Esophagus (tissue), 2 donors: Measurements from ENCODE around the gene SLC3A2. TPM values are rescaled to one million over a fixed set of nuclear protein-coding genes. Genes with fewer than 3 reads are reported as not detected.
"Not testable (repeated sequence)": the region's sequence is repeated elsewhere in the genome, so short reads cannot be mapped to it uniquely, and the experiment has no call there.

Experiments used
- H3K27ac ChIP-seq, 2 donors: one replicate each; pipeline ENCODE4 v1.5.1; 2013; ENCODE audit warnings: low read depth in 2 of 2, mild to moderate bottlenecking in 2 of 2, inconsistent platforms in 1 of 2, low read length in 1 of 2, moderate library complexity in 1 of 2
- H3K27me3 ChIP-seq, 2 donors: one replicate each; pipeline ENCODE4 v1.6.1; 2013; ENCODE audit warnings: low read length in 2 of 2, control low read depth in 1 of 2, mild to moderate bottlenecking in 1 of 2; ENCODE audit not compliant: insufficient read depth in 2 of 2, control insufficient read depth in 1 of 2
- H3K36me3 ChIP-seq, 2 donors: one replicate each; pipeline ENCODE4 v1.6.1; 2013; ENCODE audit warnings: low read length in 1 of 2; ENCODE audit not compliant: control insufficient read depth in 2 of 2, insufficient read depth in 2 of 2
- H3K4me1 ChIP-seq, 2 donors: one replicate each; pipeline ENCODE4 v1.6.1; 2013; ENCODE audit warnings: low read length in 1 of 2; ENCODE audit not compliant: control insufficient read depth in 2 of 2, insufficient read depth in 2 of 2
- H3K4me3 ChIP-seq, 2 donors: one replicate each; pipeline ENCODE4 v1.5.1; 2013; ENCODE audit warnings: low read length in 2 of 2, mild to moderate bottlenecking in 2 of 2, low read depth in 1 of 2, moderate library complexity in 1 of 2
- H3K9me3 ChIP-seq, 2 donors: one replicate each; pipeline ENCODE4 v1.6.1; 2013; ENCODE audit warnings: mild to moderate bottlenecking in 2 of 2, low read depth in 1 of 2, low read length in 1 of 2, moderate library complexity in 1 of 2; ENCODE audit not compliant: control insufficient read depth in 2 of 2, insufficient read depth in 1 of 2
- WGBS, 2 donors: extraction: QIAGEN DNeasy Blood & Tissue Kit; methylation state at CpG; one replicate each; pipeline ENCODE4 v1.1.7; 2013; 5-methylcytosine and 5-hydroxymethylcytosine counted together
- polyA plus RNA-seq, 2 donors: library from polyadenylated mRNA; stranded (reverse); fragments of 200-250 nt; gene quantifications; one replicate each; pipeline ENCODE4 v1.2.3, GENCODE V29; 2013
- donor health status: healthy with polysubstance abuse.
- donor health status: Bipolar disorder and iron deficiency.

Gene SLC3A2
- polyA plus RNA-seq, 2 donors = 90.5 to 146 TPM

- H3K9me3 ChIP-seq = no peaks in the 10 kb centered on the region
- peak overlapping the region; percentile 99 for H3K27ac ChIP-seq
- peaks cover 0 to 3% of the 10 kb centered on the region in 2 donors for H3K4me1 ChIP-seq
- H3K4me3 ChIP-seq = peak overlapping the region; percentile 54 to 97
- H3K36me3 ChIP-seq = no peaks in the 10 kb centered on the region
- WGBS, 2 donors = 0% methylated on average over 33 of the region's 33 CpGs
- no peaks in the 10 kb centered on the region for H3K27me3 ChIP-seq
Measured at GRCh38 chr11:62841361-62842170, 39.1 kb upstream of the SLC3A2 start.

- Histone ChIP-seq H3K27me3 (no peaks in the 10 kb centered on the region), H3K27ac (peak overlapping the region; percentile 92 to 98), H3K4me1 (peaks cover 0 to 3% of the 10 kb centered on the region in 2 donors), H3K9me3 (no peaks in the 10 kb centered on the region), H3K36me3 (no peaks in the 10 kb centered on the region), H3K4me3 (peak overlapping the region; percentile 54 to 58)
- WGBS, 2 donors = 5 to 11% methylated on average over 30 of the region's 30 CpGs
Measured at GRCh38 chr11:62842171-62842741, 38.4 kb upstream of the SLC3A2 start.

- not testable (repeated sequence) for H3K36me3 ChIP-seq, H3K4me1 ChIP-seq, H3K9me3 ChIP-seq, H3K27me3 ChIP-seq, H3K4me3 ChIP-seq
- H3K27ac ChIP-seq = peak overlapping the region; percentile 92 to 98
- WGBS, 2 donors = 68 to 71% methylated on average over 9 of the region's 9 CpGs
Measured at GRCh38 chr11:62842891-62843290, 37.8 kb upstream of the SLC3A2 start.

GRCh38 chr11:62843466-62843865 lies 37.2 kb upstream of the SLC3A2 start:
- H3K4me3 ChIP-seq = no peak overlapping the region
- H3K4me1 ChIP-seq = peaks cover 0 to 3% of the 10 kb centered on the region in 2 donors
- no peaks in the 10 kb centered on the region for H3K9me3 ChIP-seq
- no peaks in the 10 kb centered on the region for H3K27me3 ChIP-seq
- H3K36me3 ChIP-seq = no peaks in the 10 kb centered on the region
- 91 to 94% methylated on average over 3 of the region's 3 CpGs for WGBS, 2 donors
- H3K27ac ChIP-seq = no peak overlapping the region

GRCh38 chr11:62844154-62844553 lies 36.5 kb upstream of the SLC3A2 start:
- Histone ChIP-seq H3K4me3 (no peak overlapping the region), H3K9me3 (no peaks in the 10 kb centered on the region), H3K27me3 (no peaks in the 10 kb centered on the region), H3K27ac (no peak overlapping the region), H3K4me1 (peaks cover 0 to 3% of the 10 kb centered on the region in 2 donors), H3K36me3 (no peaks in the 10 kb centered on the region)
- WGBS, 2 donors = 98 to 99% methylated on average over 3 of the region's 3 CpGs

GRCh38 chr11:62846177-62846576 lies 34.5 kb upstream of the SLC3A2 start:
- Histone ChIP-seq H3K27me3 (no peaks in the 10 kb centered on the region), H3K4me1 (peaks cover 0 to 3% of the 10 kb centered on the region in 2 donors), H3K4me3 (no peak overlapping the region), H3K27ac (no peak overlapping the region), H3K9me3 (no peaks in the 10 kb centered on the region), H3K36me3 (no peaks in the 10 kb centered on the region)
- 87 to 89% methylated on average over 3 of the region's 3 CpGs for WGBS, 2 donors

- H3K9me3 ChIP-seq = no peaks in the 10 kb centered on the region
- no peaks in the 10 kb centered on the region for H3K4me1 ChIP-seq
- H3K4me3 ChIP-seq = no peak overlapping the region
- H3K27ac ChIP-seq = no peak overlapping the region
- peaks cover 0 to 7% of the 10 kb centered on the region in 2 donors for H3K36me3 ChIP-seq
- WGBS, 2 donors = 95 to 96% methylated on average over 1 of the region's 1 CpG
- H3K27me3 ChIP-seq = no peaks in the 10 kb centered on the region
Measured at GRCh38 chr11:62847767-62848314, 32.9 kb upstream of the SLC3A2 start.

GRCh38 chr11:62850911-62851806 lies 29.5 kb upstream of the SLC3A2 start:
- Histone ChIP-seq H3K4me1 (no peaks in the 10 kb centered on the region), H3K9me3 (no peaks in the 10 kb centered on the region), H3K27ac (peak overlapping the region in 1 of 2 donors; percentile 40), H3K4me3 (no peak overlapping the region), H3K36me3 (peaks cover 0 to 12% of the 10 kb centered on the region in 2 donors), H3K27me3 (no peaks in the 10 kb centered on the region)
- WGBS, 2 donors = 58 to 59% methylated on average over 15 of the region's 15 CpGs

GRCh38 chr11:62851807-62852522 lies 28.7 kb upstream of the SLC3A2 start:
- H3K4me1 ChIP-seq = no peaks in the 10 kb centered on the region

More at GRCh38 chr11:62851807-62852522, 28.7 kb upstream of the SLC3A2 start:
- Histone ChIP-seq H3K36me3 (peaks cover 0 to 12% of the 10 kb centered on the region in 2 donors), H3K4me3 (no peak overlapping the region), H3K27me3 (no peaks in the 10 kb centered on the region), H3K27ac (no peak overlapping the region), H3K9me3 (no peaks in the 10 kb centered on the region)
- 40 to 47% methylated on average over 3 of the region's 3 CpGs for WGBS, 2 donors
